ENCODE results near the gene INHBC. TPM values are rescaled to one million over a fixed set of nuclear protein-coding genes. Genes with fewer than 3 reads are reported as not detected.

The INHBC gene
- total RNA-seq, 2 donors from 2014 or later, result not detected

DNA sequence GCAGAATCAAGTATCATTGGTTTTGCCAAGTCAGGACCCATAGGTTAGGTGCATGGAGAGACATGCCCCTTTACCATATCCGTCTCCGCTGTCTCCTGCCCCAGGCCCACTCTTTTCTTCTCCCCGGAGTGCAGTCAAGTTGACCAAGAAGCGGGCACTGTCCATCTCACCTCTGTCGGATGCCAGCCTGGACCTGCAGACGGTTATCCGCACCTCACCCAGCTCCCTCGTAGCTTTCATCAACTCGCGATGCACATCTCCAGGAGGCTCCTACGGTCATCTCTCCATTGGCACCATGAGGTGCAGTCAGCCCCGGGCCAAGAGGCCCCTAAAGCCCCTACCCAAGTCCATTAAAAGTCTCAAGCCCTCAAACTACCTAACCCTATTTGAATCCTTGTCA, 30.0 kb downstream of the INHBC start:
- Histone ChIP-seq H3K27me3 (replicated peaks; ENCODE audit: insufficient read depth) (no peaks in the 10 kb centered on the region), H3K4me3 (no peak overlapping the region), H3K27ac (no peak overlapping the region), H3K36me3 (no peaks in the 10 kb centered on the region), H3K9me3 (no peaks in the 10 kb centered on the region), H3K4me1 (ENCODE audit: control insufficient read depth in 1 of 2, low read depth in 2 of 2) (peaks cover 12% of the 10 kb centered on the region in 2 donors)
- no peak for TF ChIP-seq CTCF (IDR thresholded peaks at IDR 0.05)
- DNase-seq (ENCODE audit: low spot score) (no peak), ATAC-seq (ENCODE audit: insufficient number of reproducible peaks, low FRiP score, low read depth) (no peak)

DNA sequence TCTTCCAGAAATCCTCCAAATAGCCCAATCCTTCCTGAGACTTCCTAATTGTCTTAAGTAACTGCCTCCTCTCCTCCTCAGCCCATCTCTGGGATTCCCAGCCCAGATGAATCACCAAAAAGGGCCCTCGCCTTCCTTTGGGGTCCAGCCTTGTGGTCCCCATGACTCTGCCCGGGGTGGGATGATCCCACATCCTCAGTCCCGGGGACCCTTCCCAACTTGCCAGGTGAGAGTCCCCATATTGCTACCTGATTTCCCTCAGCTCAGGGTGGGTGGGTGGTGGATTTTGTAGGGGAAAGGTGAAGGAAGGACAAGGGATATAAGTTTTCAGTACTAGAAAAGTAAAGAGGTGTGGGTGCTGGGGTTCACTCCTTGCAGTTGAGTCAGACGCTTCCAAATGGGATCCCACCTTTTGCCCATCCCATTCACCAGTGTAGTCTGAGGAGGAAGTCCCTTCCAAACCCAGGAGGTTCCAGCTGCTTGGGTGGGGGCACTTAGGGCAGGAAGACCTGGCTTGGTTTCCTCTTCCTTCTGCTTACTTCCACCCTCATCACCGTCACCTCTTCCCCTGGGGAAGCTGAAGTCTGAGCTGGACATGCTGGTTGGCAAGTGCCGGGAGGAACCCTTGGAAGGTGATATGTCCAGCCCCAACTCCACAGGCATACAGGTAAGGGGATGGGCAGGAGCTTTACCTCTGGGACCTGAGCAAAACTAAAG, 30.6 kb downstream of the INHBC start:
- H3K36me3 ChIP-seq, result no peaks in the 10 kb centered on the region
- no peak overlapping the region for H3K4me3 ChIP-seq
- no peak for TF ChIP-seq CTCF (IDR thresholded peaks at IDR 0.05)
- no peaks in the 10 kb centered on the region for H3K9me3 ChIP-seq
- peaks cover 11 to 12% of the 10 kb centered on the region in 2 donors for H3K4me1 ChIP-seq (ENCODE audit: control insufficient read depth in 1 of 2, low read depth in 2 of 2)
- ATAC-seq (ENCODE audit: insufficient number of reproducible peaks, low FRiP score, low read depth), result no peak
- no peak for DNase-seq (ENCODE audit: low spot score)
- H3K27me3 ChIP-seq (replicated peaks; ENCODE audit: insufficient read depth), result no peaks in the 10 kb centered on the region
- H3K27ac ChIP-seq, result no peak overlapping the region

DNA sequence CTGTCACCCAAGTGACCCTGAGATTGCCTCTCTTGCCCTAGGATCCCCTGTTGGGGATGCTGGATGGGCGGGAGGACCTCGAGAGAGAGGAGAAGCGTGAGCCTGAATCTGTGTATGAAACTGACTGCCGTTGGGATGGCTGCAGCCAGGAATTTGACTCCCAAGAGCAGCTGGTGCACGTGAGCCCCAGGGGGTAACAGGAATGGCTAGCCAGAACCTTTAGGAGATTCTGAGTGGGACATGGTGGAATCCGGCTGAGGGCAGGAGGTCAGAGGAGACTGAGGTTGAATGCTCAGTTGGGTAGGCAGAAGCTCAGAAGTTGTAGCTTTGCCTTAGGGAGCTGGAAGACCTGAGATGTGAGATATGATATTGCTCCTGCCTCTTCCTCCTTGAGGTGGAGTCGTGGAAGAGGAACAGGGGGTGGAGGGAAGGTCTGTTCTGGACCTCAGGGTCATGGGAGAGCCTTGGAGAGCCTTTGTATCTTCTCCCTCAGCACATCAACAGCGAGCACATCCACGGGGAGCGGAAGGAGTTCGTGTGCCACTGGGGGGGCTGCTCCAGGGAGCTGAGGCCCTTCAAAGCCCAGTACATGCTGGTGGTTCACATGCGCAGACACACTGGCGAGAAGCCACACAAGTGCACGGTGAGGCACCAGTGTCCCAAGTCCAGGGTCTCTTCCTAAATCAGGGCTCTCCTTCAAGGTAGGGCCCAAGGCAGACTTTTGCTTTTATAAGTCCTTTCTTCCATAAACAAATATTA, 31.3 kb downstream of the INHBC start:
- Histone ChIP-seq H3K9me3 (no peaks in the 10 kb centered on the region), H3K4me1 (ENCODE audit: control insufficient read depth in 1 of 2, low read depth in 2 of 2) (peaks cover 4 to 5% of the 10 kb centered on the region in 2 donors), H3K27me3 (replicated peaks; ENCODE audit: insufficient read depth) (no peaks in the 10 kb centered on the region), H3K4me3 (no peak overlapping the region), H3K27ac (no peak overlapping the region), H3K36me3 (no peaks in the 10 kb centered on the region)
- ATAC-seq (ENCODE audit: insufficient number of reproducible peaks, low FRiP score, low read depth) (no peak), DNase-seq (ENCODE audit: low spot score) (no peak)
- no peak for TF ChIP-seq CTCF (IDR thresholded peaks at IDR 0.05)

GRCh38 chr12:57467212-57467874, 32.8 kb downstream of the INHBC start:
- no peak for TF ChIP-seq CTCF (IDR thresholded peaks at IDR 0.05)
- no peak overlapping the region for H3K4me3 ChIP-seq
- no peaks in the 10 kb centered on the region for H3K36me3 ChIP-seq
- no peaks in the 10 kb centered on the region for H3K4me1 ChIP-seq (ENCODE audit: control insufficient read depth in 1 of 2, low read depth in 2 of 2)
- H3K27ac ChIP-seq, result no peak overlapping the region
- ATAC-seq (ENCODE audit: insufficient number of reproducible peaks, low FRiP score, low read depth) (no peak), DNase-seq (ENCODE audit: low spot score) (no peak)
- no peaks in the 10 kb centered on the region for H3K9me3 ChIP-seq
- no peaks in the 10 kb centered on the region for H3K27me3 ChIP-seq (replicated peaks; ENCODE audit: insufficient read depth)

GRCh38 chr12:57467915-57468314, 33.3 kb downstream of the INHBC start:
- H3K9me3 ChIP-seq, result no peaks in the 10 kb centered on the region
- H3K4me3 ChIP-seq, result no peak overlapping the region
- no peaks in the 10 kb centered on the region for H3K27me3 ChIP-seq (replicated peaks; ENCODE audit: insufficient read depth)
- no peak overlapping the region for H3K27ac ChIP-seq
- no peak for ATAC-seq (ENCODE audit: insufficient number of reproducible peaks, low FRiP score, low read depth)
- no peaks in the 10 kb centered on the region for H3K4me1 ChIP-seq (ENCODE audit: control insufficient read depth in 1 of 2, low read depth in 2 of 2)
- no peaks in the 10 kb centered on the region for H3K36me3 ChIP-seq
- no peak for DNase-seq (ENCODE audit: low spot score)
- TF ChIP-seq CTCF (IDR thresholded peaks at IDR 0.05), result no peak
